ENCODE data around the gene SULT1E1.

DNA sequence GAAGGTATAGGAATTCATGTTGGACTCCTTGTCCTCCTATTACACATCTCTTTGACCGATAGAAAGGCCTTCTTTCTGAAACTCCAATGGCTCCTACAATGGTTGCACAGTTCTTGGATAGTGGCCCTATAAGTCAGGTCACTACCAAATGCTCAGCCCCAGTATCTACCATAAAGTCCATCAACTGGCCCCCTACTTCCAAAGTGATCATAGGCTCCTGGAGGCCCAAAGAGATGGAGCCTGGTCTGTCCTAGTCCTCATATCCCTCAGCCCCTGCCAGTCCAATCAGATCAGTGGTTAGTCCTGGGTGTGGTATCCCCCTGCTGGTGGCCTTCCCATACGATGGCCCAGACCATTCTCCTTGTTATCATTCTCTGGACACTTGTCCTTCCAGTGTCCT is 30.3 kb downstream of the SULT1E1 start:
- TF ChIP-seq KLF16 (tag by site-specific recombination; IDR thresholded peaks at IDR 0.05) (no peak), YY1 (tag by site-specific recombination; IDR thresholded peaks at IDR 0.05) (no peak)
- TF ChIP-seq, protein P1, sequence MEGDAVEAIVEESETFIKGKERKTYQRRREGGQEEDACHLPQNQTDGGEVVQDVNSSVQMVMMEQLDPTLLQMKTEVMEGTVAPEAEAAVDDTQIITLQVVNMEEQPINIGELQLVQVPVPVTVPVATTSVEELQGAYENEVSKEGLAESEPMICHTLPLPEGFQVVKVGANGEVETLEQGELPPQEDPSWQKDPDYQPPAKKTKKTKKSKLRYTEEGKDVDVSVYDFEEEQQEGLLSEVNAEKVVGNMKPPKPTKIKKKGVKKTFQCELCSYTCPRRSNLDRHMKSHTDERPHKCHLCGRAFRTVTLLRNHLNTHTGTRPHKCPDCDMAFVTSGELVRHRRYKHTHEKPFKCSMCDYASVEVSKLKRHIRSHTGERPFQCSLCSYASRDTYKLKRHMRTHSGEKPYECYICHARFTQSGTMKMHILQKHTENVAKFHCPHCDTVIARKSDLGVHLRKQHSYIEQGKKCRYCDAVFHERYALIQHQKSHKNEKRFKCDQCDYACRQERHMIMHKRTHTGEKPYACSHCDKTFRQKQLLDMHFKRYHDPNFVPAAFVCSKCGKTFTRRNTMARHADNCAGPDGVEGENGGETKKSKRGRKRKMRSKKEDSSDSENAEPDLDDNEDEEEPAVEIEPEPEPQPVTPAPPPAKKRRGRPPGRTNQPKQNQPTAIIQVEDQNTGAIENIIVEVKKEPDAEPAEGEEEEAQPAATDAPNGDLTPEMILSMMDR (tag by site-specific recombination; IDR thresholded peaks at IDR 0.05), result no peak
- TF ChIP-seq, protein P2, sequence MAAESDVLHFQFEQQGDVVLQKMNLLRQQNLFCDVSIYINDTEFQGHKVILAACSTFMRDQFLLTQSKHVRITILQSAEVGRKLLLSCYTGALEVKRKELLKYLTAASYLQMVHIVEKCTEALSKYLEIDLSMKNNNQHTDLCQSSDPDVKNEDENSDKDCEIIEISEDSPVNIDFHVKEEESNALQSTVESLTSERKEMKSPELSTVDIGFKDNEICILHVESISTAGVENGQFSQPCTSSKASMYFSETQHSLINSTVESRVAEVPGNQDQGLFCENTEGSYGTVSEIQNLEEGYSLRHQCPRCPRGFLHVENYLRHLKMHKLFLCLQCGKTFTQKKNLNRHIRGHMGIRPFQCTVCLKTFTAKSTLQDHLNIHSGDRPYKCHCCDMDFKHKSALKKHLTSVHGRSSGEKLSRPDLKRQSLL (tag by site-specific recombination; IDR thresholded peaks at IDR 0.05), result no peak
- TF ChIP-seq, protein P3, sequence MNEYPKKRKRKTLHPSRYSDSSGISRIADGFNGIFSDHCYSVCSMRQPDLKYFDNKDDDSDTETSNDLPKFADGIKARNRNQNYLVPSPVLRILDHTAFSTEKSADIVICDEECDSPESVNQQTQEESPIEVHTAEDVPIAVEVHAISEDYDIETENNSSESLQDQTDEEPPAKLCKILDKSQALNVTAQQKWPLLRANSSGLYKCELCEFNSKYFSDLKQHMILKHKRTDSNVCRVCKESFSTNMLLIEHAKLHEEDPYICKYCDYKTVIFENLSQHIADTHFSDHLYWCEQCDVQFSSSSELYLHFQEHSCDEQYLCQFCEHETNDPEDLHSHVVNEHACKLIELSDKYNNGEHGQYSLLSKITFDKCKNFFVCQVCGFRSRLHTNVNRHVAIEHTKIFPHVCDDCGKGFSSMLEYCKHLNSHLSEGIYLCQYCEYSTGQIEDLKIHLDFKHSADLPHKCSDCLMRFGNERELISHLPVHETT (tag by site-specific recombination; IDR thresholded peaks at IDR 0.05), result no peak

Measured in HEK293 (cell line).